ENCODE results near the gene GVQW3.
"Not testable (repeated sequence)": the region's sequence is repeated elsewhere in the genome, so short reads cannot be mapped to it uniquely, and the experiment has no call there.

The GVQW3 gene

GRCh38 chr11:76388408-76388807 is 7.3 kb downstream of the GVQW3 start:
- no peak for DNase-seq (ENCODE audit: low read depth)

- no peak for DNase-seq (ENCODE audit: low read depth)
These were observed 9.9 kb downstream of the GVQW3 start for GRCh38 chr11:76391021-76391420.

- no peak for DNase-seq (ENCODE audit: low read depth)
These were observed 10.8 kb downstream of the GVQW3 start for GRCh38 chr11:76391811-76392475.

- no peak for DNase-seq (ENCODE audit: low read depth)
These were observed 11.7 kb downstream of the GVQW3 start for GRCh38 chr11:76392870-76393269.

- DNase-seq (ENCODE audit: low read depth), result no peak
These were observed 13.3 kb downstream of the GVQW3 start for GRCh38 chr11:76394411-76394810.

- no peak for DNase-seq (ENCODE audit: low read depth)
These were observed 14.2 kb downstream of the GVQW3 start for GRCh38 chr11:76395296-76395695.

GRCh38 chr11:76397383-76397782 is 16.3 kb downstream of the GVQW3 start:
- DNase-seq (ENCODE audit: low read depth), result no peak

- DNase-seq (ENCODE audit: low read depth), result no peak
These were observed 19.8 kb downstream of the GVQW3 start for GRCh38 chr11:76400967-76401366.

GRCh38 chr11:76401484-76401883 is 20.4 kb downstream of the GVQW3 start:
- not testable (repeated sequence) for DNase-seq (ENCODE audit: low read depth)

- DNase-seq (ENCODE audit: low read depth), result no peak
These were observed 25.2 kb downstream of the GVQW3 start for GRCh38 chr11:76406359-76406758.

GRCh38 chr11:76408171-76408965 is 27.2 kb downstream of the GVQW3 start:
- DNase-seq (ENCODE audit: low read depth), result no peak

- DNase-seq (ENCODE audit: low read depth), result no peak
These were observed 29.8 kb downstream of the GVQW3 start for GRCh38 chr11:76410851-76411357.

GRCh38 chr11:76415073-76415472 is 34.0 kb downstream of the GVQW3 start:
- no peak for DNase-seq (ENCODE audit: low read depth)

GRCh38 chr11:76419896-76420295 is 38.8 kb downstream of the GVQW3 start:
- no peak for DNase-seq (ENCODE audit: low read depth)

- no peak for DNase-seq (ENCODE audit: low read depth)
These were observed 43.3 kb downstream of the GVQW3 start for GRCh38 chr11:76424379-76424778.

- no peak for DNase-seq (ENCODE audit: low read depth)
These were observed 43.8 kb downstream of the GVQW3 start for GRCh38 chr11:76424891-76425290.

- no peak for DNase-seq (ENCODE audit: low read depth)
These were observed 45.5 kb downstream of the GVQW3 start for GRCh38 chr11:76426660-76427059.

GRCh38 chr11:76436020-76436419 is 54.9 kb downstream of the GVQW3 start:
- no peak for DNase-seq (ENCODE audit: low read depth)

- DNase-seq (ENCODE audit: low read depth), result no peak
These were observed 62.3 kb downstream of the GVQW3 start for GRCh38 chr11:76443268-76443980.

GRCh38 chr11:76444065-76444383 is 62.9 kb downstream of the GVQW3 start:
- no peak for DNase-seq (ENCODE audit: low read depth)

- peak; percentile 99 for DNase-seq (ENCODE audit: low read depth)
These were observed 63.4 kb downstream of the GVQW3 start, which contains the start of gene EMSY for GRCh38 chr11:76444384-76445120. EMSY (plus strand) TSS chr11:76445018; CDS start chr11:76446939, 1,921 bp downstream.

Data from non-pigmented ciliary epithelial cell (primary cell).